Kidney capillary endothelial cell (primary cell): ENCODE measurements around the gene RAD51D.
A peak's percentile ranks its signal among the peaks of the same experiment; 100 is the strongest.
"Not testable (repeated sequence)": the region's sequence is repeated elsewhere in the genome, so short reads cannot be mapped to it uniquely, and the experiment has no call there.

Experiments
- DNase-seq: peaks from one replicate; pipeline ENCODE4 v3.0.0-alpha.2; 2018; ENCODE audit warnings: low spot score

Gene RAD51D

GRCh38 chr17:35090707-35091106 lies 29.0 kb downstream of the RAD51D start:
- not testable (repeated sequence) for DNase-seq

GRCh38 chr17:35089586-35090296 lies 29.9 kb downstream of the RAD51D start:
- peak; percentile 73 for DNase-seq

- DNase-seq = peak; percentile 81
These were observed 30.6 kb downstream of the RAD51D start for GRCh38 chr17:35088881-35089585.

GRCh38 chr17:35088356-35088880 lies 31.2 kb downstream of the RAD51D start:
- DNase-seq = peak; percentile 35

- DNase-seq = no peak
These were observed 31.8 kb downstream of the RAD51D start for GRCh38 chr17:35087731-35088355.

GRCh38 chr17:35086931-35087573 lies 32.6 kb downstream of the RAD51D start:
- no peak for DNase-seq

- no peak for DNase-seq
These were observed 33.5 kb downstream of the RAD51D start for GRCh38 chr17:35086164-35086563.

- DNase-seq = peak; percentile 58
These were observed 34.7 kb downstream of the RAD51D start for GRCh38 chr17:35084987-35085386.

GRCh38 chr17:35083071-35083470 lies 36.6 kb downstream of the RAD51D start:
- DNase-seq = no peak

- peak; percentile 42 for DNase-seq
These were observed 37.5 kb downstream of the RAD51D start for GRCh38 chr17:35082073-35082657.

GRCh38 chr17:35081638-35082037 lies 38.0 kb downstream of the RAD51D start:
- DNase-seq = no peak

- DNase-seq = no peak
These were observed 39.1 kb downstream of the RAD51D start for GRCh38 chr17:35080536-35080935.

GRCh38 chr17:35079547-35080423 lies 39.9 kb downstream of the RAD51D start:
- no peak for DNase-seq

- no peak for DNase-seq
These were observed 42.8 kb downstream of the RAD51D start for GRCh38 chr17:35076874-35077273.

GRCh38 chr17:35074711-35075707 lies 44.7 kb downstream of the RAD51D start:
- no peak for DNase-seq

- no peak for DNase-seq
These were observed 45.6 kb downstream of the RAD51D start for GRCh38 chr17:35073991-35074627.

GRCh38 chr17:35073183-35073790 lies 46.4 kb downstream of the RAD51D start:
- DNase-seq = no peak

- DNase-seq = no peak
These were observed 50.3 kb downstream of the RAD51D start for GRCh38 chr17:35069311-35069710.

GRCh38 chr17:35068249-35068648 lies 51.4 kb downstream of the RAD51D start:
- DNase-seq = no peak
